AG10803 (cell line): ENCODE data around the gene LMAN2L.

Source experiments
- DNase-seq: peaks from one replicate; pipeline ENCODE4 v3.0.0; 2010; ENCODE audit warnings: low read depth
- H3K4me3 ChIP-seq: 2 replicates; pipeline ENCODE4 v1.5.1; 2011; ENCODE audit warnings: mild to moderate bottlenecking, low read length, control low read depth
- CTCF ChIP-seq: conservative IDR thresholded peaks from 2 replicates; pipeline ENCODE4 v1.5.1; 2011; ENCODE audit warnings: mild to moderate bottlenecking, low read length, control low read depth, inconsistent platforms

The LMAN2L gene

DNA sequence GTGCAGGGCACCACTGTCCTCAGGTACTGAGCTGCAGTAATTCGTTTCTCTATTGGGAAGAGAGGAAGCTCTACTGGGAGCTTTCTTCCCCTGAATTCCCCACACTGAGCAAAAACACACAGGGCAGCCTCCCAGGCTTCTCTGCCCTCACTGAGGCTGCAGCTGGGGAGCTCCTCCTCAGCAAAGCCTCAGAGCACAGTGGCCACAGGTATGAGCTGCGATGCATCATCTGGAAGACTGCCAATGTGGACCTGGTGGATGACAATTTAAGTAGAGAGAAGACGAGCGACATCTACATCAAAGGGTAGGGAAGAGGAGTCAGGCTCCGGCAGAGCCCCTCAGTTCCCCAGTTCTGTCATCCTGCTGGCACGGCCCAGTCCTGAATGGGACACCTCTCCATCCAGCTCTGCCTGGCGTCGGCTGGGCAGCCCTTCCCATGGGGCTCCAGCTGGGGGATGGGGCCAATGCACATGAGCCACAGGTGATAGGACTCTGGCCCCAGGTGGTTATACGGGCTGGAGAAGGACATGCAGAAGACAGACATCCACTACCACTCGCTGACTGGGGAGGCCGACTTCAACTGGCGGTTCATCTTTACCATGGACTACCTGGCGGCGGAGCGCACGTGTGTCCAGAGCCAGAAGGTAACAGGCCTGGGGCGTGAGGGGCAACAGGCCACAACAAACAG lies 37.6 kb downstream of the LMAN2L start:
- no peak for DNase-seq
- TF ChIP-seq CTCF: no peak

GRCh38 chr2:96701636-96702035 lies 38.2 kb downstream of the LMAN2L start:
- no peak for TF ChIP-seq CTCF

More for the DNA sequence above, 37.6 kb downstream of the LMAN2L start:
- H3K4me3 ChIP-seq: no peak overlapping the region

GRCh38 chr2:96700086-96700485 lies 39.8 kb downstream of the LMAN2L start:
- TF ChIP-seq CTCF: no peak
- no peak overlapping the region for H3K4me3 ChIP-seq
- no peak for DNase-seq

More at GRCh38 chr2:96701636-96702035, 38.2 kb downstream of the LMAN2L start:
- no peak overlapping the region for H3K4me3 ChIP-seq
- no peak for DNase-seq

DNA sequence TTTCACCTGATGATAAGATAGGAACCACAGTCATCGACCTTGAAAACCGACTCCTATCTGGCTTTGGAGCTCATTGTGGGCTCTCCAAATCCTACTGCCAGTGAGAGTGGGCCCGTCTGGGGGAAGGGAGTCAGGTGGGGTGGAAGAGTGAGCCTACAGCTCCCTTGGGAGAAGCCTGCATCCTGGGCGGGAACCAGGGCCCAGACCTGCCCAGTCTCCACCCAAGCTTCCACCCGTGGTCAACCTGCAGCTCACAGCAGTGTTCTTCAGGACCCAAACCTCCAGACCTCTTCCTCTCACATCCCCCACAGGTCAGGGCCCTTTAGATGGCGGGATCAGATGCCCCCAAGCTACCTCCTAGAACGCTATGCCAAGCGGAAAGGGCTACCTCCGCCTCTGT lies 40.2 kb downstream of the LMAN2L start:
- no peak for TF ChIP-seq CTCF
- H3K4me3 ChIP-seq: no peak overlapping the region
- no peak for DNase-seq

GRCh38 chr2:96699021-96699420 lies 40.8 kb downstream of the LMAN2L start:
- H3K4me3 ChIP-seq: no peak overlapping the region
- no peak for DNase-seq
- TF ChIP-seq CTCF: no peak

DNA sequence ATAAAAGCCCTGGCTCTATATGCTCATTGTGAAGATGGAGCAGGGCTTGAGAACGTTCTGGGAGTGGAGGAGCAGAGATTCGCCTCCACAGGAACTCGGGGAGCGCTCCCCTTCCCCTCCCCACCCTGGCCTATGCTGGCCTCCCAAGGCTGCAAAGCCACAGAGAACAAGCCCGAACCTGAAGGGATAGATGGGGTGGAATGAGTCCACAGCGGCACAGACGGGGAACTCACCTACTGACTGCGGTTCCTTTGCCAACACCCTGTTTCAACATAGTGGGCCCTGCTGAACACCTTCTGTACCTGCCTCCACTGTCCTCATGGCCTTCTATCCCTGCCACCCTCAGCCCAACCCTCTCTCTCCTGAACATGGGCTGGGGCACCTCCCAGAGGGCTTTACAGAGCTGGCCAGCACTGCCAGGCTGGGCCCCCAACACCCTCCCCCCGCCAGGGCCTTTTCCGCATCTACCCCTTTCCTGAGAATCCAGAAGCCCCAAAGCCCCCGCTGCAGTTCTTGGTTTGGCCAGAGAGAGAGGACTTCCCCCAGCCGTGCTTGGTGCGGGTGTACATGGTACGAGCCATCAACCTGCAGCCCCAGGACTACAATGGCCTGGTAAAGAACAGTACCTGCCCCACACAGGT lies 41.5 kb downstream of the LMAN2L start:
- no peak for DNase-seq

More for the DNA sequence above, 41.5 kb downstream of the LMAN2L start:
- TF ChIP-seq CTCF: no peak
- H3K4me3 ChIP-seq: no peak overlapping the region
